ENCODE measurements around the gene DRAP1. TPM values are rescaled to one million over a fixed set of nuclear protein-coding genes. Genes with fewer than 3 reads are reported as not detected.
A peak's percentile ranks its signal among the peaks of the same experiment; 100 is the strongest.

DRAP1 gene
- total RNA-seq, 1 donor from 2014 or later: 59.2 TPM

- TF ChIP-seq CTCF (IDR thresholded peaks at IDR 0.05) (no peak), POLR2AphosphoS5 (IDR thresholded peaks at IDR 0.05; ENCODE audit: insufficient read depth in 1 of 2, low read depth in 1 of 2) (no peak), POLR2A (IDR thresholded peaks at IDR 0.05) (no peak)
- H3K9me3 ChIP-seq: no peaks in the 10 kb centered on the region
- DNase-seq (ENCODE audit: extremely low spot score in 2 of 2): no peak
- no peak overlapping the region for H3K4me3 ChIP-seq
- H3K36me3 ChIP-seq: no peaks in the 10 kb centered on the region
- H3K27ac ChIP-seq: no peak overlapping the region
- H3K4me1 ChIP-seq: peaks cover 19% of the 10 kb centered on the region
- H3K27me3 ChIP-seq: no peaks in the 10 kb centered on the region
- intact Hi-C loops (cut with DNase I): no loop called here
These were observed 11.3 kb upstream of the DRAP1 start for GRCh38 chr11:65907878-65908277.

- DNase-seq (ENCODE audit: extremely low spot score in 2 of 2): no peak
- Histone ChIP-seq H3K4me3 (no peak overlapping the region), H3K9me3 (no peaks in the 10 kb centered on the region), H3K4me1 (peaks cover 52% of the 10 kb centered on the region), H3K27me3 (no peaks in the 10 kb centered on the region), H3K27ac (peak overlapping the region; percentile 76), H3K36me3 (no peaks in the 10 kb centered on the region)
- intact Hi-C loops (cut with DNase I): no loop called here
- TF ChIP-seq POLR2AphosphoS5 (IDR thresholded peaks at IDR 0.05; ENCODE audit: insufficient read depth in 1 of 2, low read depth in 1 of 2): peak; percentile 52 to 82
- TF ChIP-seq POLR2A (IDR thresholded peaks at IDR 0.05): no peak
- no peak for TF ChIP-seq CTCF (IDR thresholded peaks at IDR 0.05)
These were observed 7.3 kb upstream of the DRAP1 start for GRCh38 chr11:65911682-65912568.

GRCh38 chr11:65912845-65913244 lies 6.4 kb upstream of the DRAP1 start:
- no peak for TF ChIP-seq POLR2AphosphoS5 (IDR thresholded peaks at IDR 0.05; ENCODE audit: insufficient read depth in 1 of 2, low read depth in 1 of 2)
- no peaks in the 10 kb centered on the region for H3K27me3 ChIP-seq
- H3K4me3 ChIP-seq: no peak overlapping the region
- H3K4me1 ChIP-seq: peaks cover 61% of the 10 kb centered on the region
- intact Hi-C loops (cut with DNase I): no loop called here
- no peaks in the 10 kb centered on the region for H3K9me3 ChIP-seq
- H3K36me3 ChIP-seq: no peaks in the 10 kb centered on the region
- peak overlapping the region; percentile 76 for H3K27ac ChIP-seq
- DNase-seq (ENCODE audit: extremely low spot score in 2 of 2): no peak

- H3K9me3 ChIP-seq: no peaks in the 10 kb centered on the region
- no peaks in the 10 kb centered on the region for H3K36me3 ChIP-seq
- TF ChIP-seq CTCF (IDR thresholded peaks at IDR 0.05) (no peak), POLR2AphosphoS5 (IDR thresholded peaks at IDR 0.05; ENCODE audit: insufficient read depth in 1 of 2, low read depth in 1 of 2) (no peak), POLR2A (IDR thresholded peaks at IDR 0.05) (no peak)
- no peaks in the 10 kb centered on the region for H3K27me3 ChIP-seq
- peak overlapping the region; percentile 13 to 26 for H3K4me3 ChIP-seq
- no peak for DNase-seq (ENCODE audit: extremely low spot score in 2 of 2)
- H3K4me1 ChIP-seq: peaks cover 73% of the 10 kb centered on the region
- intact Hi-C loops (cut with DNase I): loop anchor here (5.0 kb wide), 1 partner anchor 33 kb away; no protein-coding TSS in a partner anchor
- peak overlapping the region; percentile 93 for H3K27ac ChIP-seq
These were observed 4.0 kb upstream of the DRAP1 start for GRCh38 chr11:65915101-65915820.

- peak in 1 of 2 donors; percentile 98 for DNase-seq (ENCODE audit: extremely low spot score in 2 of 2)
- peak overlapping the region; percentile 13 to 26 for H3K4me3 ChIP-seq
- H3K27ac ChIP-seq: peak overlapping the region; percentile 93
- intact Hi-C loops (cut with DNase I): loop anchor here (5.0 kb wide), 1 partner anchor 34 kb away; no protein-coding TSS in a partner anchor
- TF ChIP-seq POLR2AphosphoS5 (IDR thresholded peaks at IDR 0.05; ENCODE audit: insufficient read depth in 1 of 2, low read depth in 1 of 2) (peak; percentile 94 to 95), POLR2A (IDR thresholded peaks at IDR 0.05) (peak in 1 of 2 donors; percentile 21), CTCF (IDR thresholded peaks at IDR 0.05) (no peak)
- H3K27me3 ChIP-seq: no peaks in the 10 kb centered on the region
- peaks cover 78% of the 10 kb centered on the region for H3K4me1 ChIP-seq
- no peaks in the 10 kb centered on the region for H3K36me3 ChIP-seq
- no peaks in the 10 kb centered on the region for H3K9me3 ChIP-seq
These were observed 3.4 kb upstream of the DRAP1 start for GRCh38 chr11:65915821-65916251.
